OCI-LY1 (cell line): Measurements from ENCODE around the gene S1PR2.

Experiments used
- H2AFZ ChIP-seq: fragments of 200-600 bp; sonication (generic), shearing (Covaris generic); 2 replicates; pipeline ENCODE4 v1.6.0; 2014; ENCODE audit warnings: antibody characterized with exemption, mild to moderate bottlenecking, low read length
- H3F3A ChIP-seq: fragments of 200-600 bp; sonication (generic), shearing (Covaris generic); 2 replicates; pipeline ENCODE4 v1.6.0; 2014; ENCODE audit warnings: mild to moderate bottlenecking, antibody characterized with exemption, low read length, moderate library complexity; ENCODE audit not compliant: insufficient read depth
- H3K27ac ChIP-seq: fragments of 200-600 bp; sonication (generic); 2 replicates; pipeline ENCODE4 v1.5.1; 2014; ENCODE audit warnings: low read length, mixed run types, mild to moderate bottlenecking, low read depth; ENCODE audit not compliant: poor library complexity, severe bottlenecking
- H3K27me3 ChIP-seq: fragments of 200-600 bp; sonication (generic); 2 replicates; pipeline ENCODE4 v1.6.0; 2014; ENCODE audit warnings: antibody characterized with exemption, mild to moderate bottlenecking, low read length, moderate library complexity; ENCODE audit not compliant: insufficient read depth
- H3K36me3 ChIP-seq: fragments of 200-600 bp; sonication (generic); 2 replicates; pipeline ENCODE4 v1.6.1; 2014; ENCODE audit warnings: mild to moderate bottlenecking, antibody characterized with exemption, low read length, moderate library complexity, mixed read lengths; ENCODE audit not compliant: insufficient read depth
- H3K4me1 ChIP-seq: fragments of 200-600 bp; sonication (generic); 2 replicates; pipeline ENCODE4 v1.5.1; 2014; ENCODE audit warnings: mild to moderate bottlenecking, low read length, moderate library complexity; ENCODE audit not compliant: insufficient read depth, severe bottlenecking
- H3K4me2 ChIP-seq: fragments of 200-600 bp; sonication (generic), shearing (Covaris generic); 2 replicates; pipeline ENCODE4 v1.6.1; 2014; ENCODE audit warnings: low read length
- H3K4me3 ChIP-seq: fragments of 200-600 bp; sonication (generic); 2 replicates; pipeline ENCODE4 v1.5.1; 2014; ENCODE audit warnings: low read length, low read depth, mild to moderate bottlenecking, mixed read lengths; ENCODE audit not compliant: poor library complexity, severe bottlenecking
- H3K79me2 ChIP-seq: fragments of 200-600 bp; shearing (Covaris generic); 2 replicates; pipeline ENCODE4 v1.6.1; 2016; ENCODE audit warnings: mixed run types, low read length, mixed read lengths; ENCODE audit not compliant: insufficient read depth
- H3K9ac ChIP-seq: fragments of 200-600 bp; sonication (generic), shearing (Covaris generic); 2 replicates; pipeline ENCODE4 v1.6.1; 2014; ENCODE audit warnings: mild to moderate bottlenecking, low read length, mixed read lengths
- H3K9me2 ChIP-seq: fragments of 200-600 bp; sonication (generic), shearing (Covaris generic); 2 replicates; pipeline ENCODE4 v1.6.1; 2014; ENCODE audit warnings: low read depth, mild to moderate bottlenecking, low read length, mixed read lengths
- H3K9me3 ChIP-seq: fragments of 200-600 bp; shearing (Covaris generic); 2 replicates; pipeline ENCODE4 v1.6.1; 2014; ENCODE audit warnings: low read length, mixed read lengths
- H4K20me1 ChIP-seq: fragments of 200-600 bp; sonication (generic), shearing (Covaris generic); 2 replicates; pipeline ENCODE4 v1.6.0; 2016; ENCODE audit warnings: mild to moderate bottlenecking, low read length; ENCODE audit not compliant: insufficient read depth
- CTCF ChIP-seq: fragments of 200-600 bp; sonication (generic), shearing (Covaris generic); IDR thresholded peaks from 2 replicates; pipeline ENCODE4 v1.5.1; 2017; ENCODE audit warnings: mild to moderate bottlenecking, antibody characterized with exemption, low read length, moderate library complexity, mixed read lengths
- EZH2 ChIP-seq: fragments of 200-600 bp; sonication (generic), shearing (Covaris generic); IDR thresholded peaks from 2 replicates; pipeline ENCODE4 v1.8.0; 2017; ENCODE audit warnings: borderline replicate concordance, mixed run types, mild to moderate bottlenecking, antibody characterized with exemption, low read length, moderate library complexity, mixed read lengths

The S1PR2 gene

GRCh38 chr19:10226376-10227025 lies 4.6 kb downstream of the S1PR2 start:
- H3K4me3 ChIP-seq: peak overlapping the region; percentile 42
- peaks cover under 1% of the 10 kb centered on the region; the same call in 1 of the 2 replicates for H3F3A ChIP-seq
- no peak overlapping the region for H2AFZ ChIP-seq
- H3K9me3 ChIP-seq: no peaks in the 10 kb centered on the region
- H3K9me2 ChIP-seq: no peaks in the 10 kb centered on the region
- H3K4me1 ChIP-seq: peaks cover 72% of the 10 kb centered on the region
- peak overlapping the region; percentile 98 for H3K27ac ChIP-seq
- H3K9ac ChIP-seq: peak overlapping the region; percentile 38; the same call in 1 of the 2 replicates
- H3K27me3 ChIP-seq: no peaks in the 10 kb centered on the region
- peaks cover 59% of the 10 kb centered on the region for H3K36me3 ChIP-seq
- H3K79me2 ChIP-seq: peaks cover 52% of the 10 kb centered on the region
- no peaks in the 10 kb centered on the region for H4K20me1 ChIP-seq
- TF ChIP-seq CTCF (no peak), EZH2 (no peak)
- peak overlapping the region; percentile 61 for H3K4me2 ChIP-seq

- no peaks in the 10 kb centered on the region for H3K27me3 ChIP-seq
- H3K9ac ChIP-seq: peak overlapping the region; percentile 38; the same call in 1 of the 2 replicates
- peak overlapping the region; percentile 98 for H3K27ac ChIP-seq
- no peaks in the 10 kb centered on the region for H3K9me2 ChIP-seq
- H4K20me1 ChIP-seq: no peaks in the 10 kb centered on the region
- H3K4me1 ChIP-seq: peaks cover 76% of the 10 kb centered on the region
- no peaks in the 10 kb centered on the region for H3F3A ChIP-seq
- TF ChIP-seq CTCF (no peak), EZH2 (no peak)
- no peaks in the 10 kb centered on the region for H3K9me3 ChIP-seq
- H3K79me2 ChIP-seq: peaks cover 51% of the 10 kb centered on the region
- H2AFZ ChIP-seq: no peak overlapping the region
- peaks cover 62% of the 10 kb centered on the region for H3K36me3 ChIP-seq
- H3K4me2 ChIP-seq: peak overlapping the region; percentile 47; the same call in 1 of the 2 replicates
- H3K4me3 ChIP-seq: no peak overlapping the region
Observed at GRCh38 chr19:10226021-10226375, 5.1 kb downstream of the S1PR2 start.

GRCh38 chr19:10224337-10224736 lies 6.8 kb downstream of the S1PR2 start:
- Histone ChIP-seq H3F3A (no peaks in the 10 kb centered on the region), H3K4me2 (no peak overlapping the region), H3K27me3 (no peaks in the 10 kb centered on the region), H3K9me3 (no peaks in the 10 kb centered on the region), H3K9ac (no peak overlapping the region), H2AFZ (no peak overlapping the region), H3K79me2 (peaks cover 34% of the 10 kb centered on the region), H3K4me3 (no peak overlapping the region), H3K36me3 (peaks cover 56% of the 10 kb centered on the region), H3K9me2 (no peaks in the 10 kb centered on the region), H4K20me1 (no peaks in the 10 kb centered on the region), H3K4me1 (peaks cover 88% of the 10 kb centered on the region), H3K27ac (peak overlapping the region; percentile 60)
- TF ChIP-seq CTCF (no peak), EZH2 (no peak)
